Esophagus squamous epithelium (tissue), 5 donors: ENCODE data around the gene INSM2. TPM values are rescaled to one million over a fixed set of nuclear protein-coding genes. Genes with fewer than 3 reads are reported as not detected.

ENCODE experiments used
- DNase-seq: peaks from one replicate; lab custom pipeline; 2025; lab: John Stamatoyannopoulos, UW
- H3K27ac ChIP-seq, 4 donors: fragments of 200-600 bp; sonication (generic); one replicate each; pipeline ENCODE4 v1.5.1; 2016 to 2019; ENCODE audit warnings: mild to moderate bottlenecking in 1 of 4
- H3K27me3 ChIP-seq, 4 donors: fragments of 200-600 bp; sonication (generic); 1 replicate in 3 of 4; 2 replicates in 1 of 4; pipeline versions ENCODE4 v1.5.1 to v1.6.0; 2017 to 2021; ENCODE audit warnings: antibody characterized with exemption in 1 of 4
- H3K36me3 ChIP-seq, 3 donors: fragments of 200-600 bp; sonication (generic); one replicate each; pipeline ENCODE4 v1.5.1; 2016 to 2019
- H3K4me1 ChIP-seq, 3 donors: fragments of 200-600 bp; sonication (generic); one replicate each; pipeline ENCODE4 v1.5.1; 2017 to 2019
- H3K4me3 ChIP-seq, 4 donors: fragments of 200-600 bp; sonication (generic); 1 replicate in 3 of 4; 2 replicates in 1 of 4; pipeline ENCODE4 v1.5.1; 2016 to 2019; ENCODE audit warnings: mild to moderate bottlenecking in 2 of 4, moderate library complexity in 1 of 4
- H3K9me3 ChIP-seq, 3 donors: fragments of 200-600 bp; sonication (generic); one replicate each; pipeline ENCODE4 v1.5.1; 2016 to 2019
- POLR2A ChIP-seq, 4 donors: fragments of 450-650 bp; IDR thresholded peaks; one replicate each; pipeline ENCODE4 v1.6.1; 2017; ENCODE audit warnings: antibody characterized with exemption in 4 of 4, mild to moderate bottlenecking in 4 of 4, moderate library complexity in 3 of 4
- WGBS, 2 donors: methylation state at CpG; one replicate each; pipeline ENCODE4 v1.1.5; 2018; 5-methylcytosine and 5-hydroxymethylcytosine counted together
- intact Hi-C: fragments of 100-400 bp; cut with DNase I; formaldehyde crosslinking; loops from one replicate; pipeline ENCODE4 v1.15.0; 2022
- total RNA-seq, 4 donors: library from RNA; depleted of rRNA; stranded (reverse); fragments of >200 nt; gene quantifications; one replicate each; pipeline ENCODE4 v1.1.0, GENCODE V29; 2016
- TF ChIP-seq, protein P1 (sequence below), 6 experiments: fragments of 450-650 bp in 4 of 6; fragments of 200-600 bp in 2 of 6; sonication (generic) in 2 of 6; IDR thresholded peaks; one replicate each; pipeline ENCODE4 v1.5.1; 2016 to 2019; ENCODE audit warnings: antibody characterized with exemption in 6 of 6, mild to moderate bottlenecking in 4 of 6, moderate library complexity in 4 of 6
- donor health status: DM: yes; HTN: yes; CAD: no.

INSM2 gene
- total RNA-seq, 4 donors from 2014 or later, result not detected

DNA sequence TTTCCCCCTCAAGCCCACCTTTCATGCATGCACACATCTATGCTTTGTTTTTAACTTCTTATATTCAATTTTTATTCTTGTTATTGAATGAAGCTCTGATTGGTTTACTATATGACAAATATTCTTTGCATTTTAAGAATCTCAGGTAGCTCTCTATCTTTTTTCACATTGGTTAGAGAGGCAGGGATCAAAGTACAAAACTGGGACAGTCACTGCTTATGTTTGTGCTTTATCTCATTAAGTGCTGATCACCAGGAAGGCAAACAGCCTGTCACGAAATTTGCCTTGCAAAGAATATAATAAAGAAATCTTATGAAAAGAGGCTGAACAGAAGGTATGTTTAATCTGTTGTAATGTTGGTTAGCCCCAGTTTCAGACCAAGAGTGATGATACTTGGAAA lies 29.7 kb upstream of the INSM2 start:
- intact Hi-C loops, result no loop called here
- 20 to 21% methylated on average over 1 of the region's 1 CpG for WGBS, 2 donors
- no peak for DNase-seq
- H3K36me3 ChIP-seq, result no peaks in the 10 kb centered on the region
- no peaks in the 10 kb centered on the region for H3K9me3 ChIP-seq
- H3K4me1 ChIP-seq, result no peaks in the 10 kb centered on the region
- peaks cover 0 to 7% (median 0%) of the 10 kb centered on the region in 4 donors for H3K27me3 ChIP-seq
- no peak overlapping the region for H3K4me3 ChIP-seq
- no peak for TF ChIP-seq POLR2A (IDR thresholded peaks at IDR 0.05)
- TF ChIP-seq, protein P1, sequence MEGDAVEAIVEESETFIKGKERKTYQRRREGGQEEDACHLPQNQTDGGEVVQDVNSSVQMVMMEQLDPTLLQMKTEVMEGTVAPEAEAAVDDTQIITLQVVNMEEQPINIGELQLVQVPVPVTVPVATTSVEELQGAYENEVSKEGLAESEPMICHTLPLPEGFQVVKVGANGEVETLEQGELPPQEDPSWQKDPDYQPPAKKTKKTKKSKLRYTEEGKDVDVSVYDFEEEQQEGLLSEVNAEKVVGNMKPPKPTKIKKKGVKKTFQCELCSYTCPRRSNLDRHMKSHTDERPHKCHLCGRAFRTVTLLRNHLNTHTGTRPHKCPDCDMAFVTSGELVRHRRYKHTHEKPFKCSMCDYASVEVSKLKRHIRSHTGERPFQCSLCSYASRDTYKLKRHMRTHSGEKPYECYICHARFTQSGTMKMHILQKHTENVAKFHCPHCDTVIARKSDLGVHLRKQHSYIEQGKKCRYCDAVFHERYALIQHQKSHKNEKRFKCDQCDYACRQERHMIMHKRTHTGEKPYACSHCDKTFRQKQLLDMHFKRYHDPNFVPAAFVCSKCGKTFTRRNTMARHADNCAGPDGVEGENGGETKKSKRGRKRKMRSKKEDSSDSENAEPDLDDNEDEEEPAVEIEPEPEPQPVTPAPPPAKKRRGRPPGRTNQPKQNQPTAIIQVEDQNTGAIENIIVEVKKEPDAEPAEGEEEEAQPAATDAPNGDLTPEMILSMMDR (IDR thresholded peaks at IDR 0.05), result no peak
- H3K27ac ChIP-seq, result no peak overlapping the region

DNA sequence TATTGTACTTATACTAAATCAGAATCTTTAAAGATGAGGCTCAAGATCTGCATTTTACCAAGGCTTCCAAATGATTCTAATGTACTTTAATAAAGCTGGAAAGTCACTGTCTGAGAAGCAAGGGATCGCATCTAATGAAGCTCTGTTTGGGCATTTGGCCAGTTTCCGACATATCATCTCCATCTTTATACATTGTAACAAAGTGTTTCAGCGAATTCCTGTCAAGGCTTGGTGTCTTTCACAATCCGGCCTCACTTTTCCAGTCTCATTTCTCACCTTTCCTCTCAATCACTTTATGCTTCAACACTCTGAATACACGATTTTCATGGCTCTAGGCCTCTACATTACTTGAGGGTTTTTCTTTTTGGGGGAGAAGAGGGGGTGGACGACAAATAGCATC lies 27.5 kb upstream of the INSM2 start:
- Histone ChIP-seq H3K4me3 (no peak overlapping the region), H3K4me1 (no peaks in the 10 kb centered on the region), H3K9me3 (no peaks in the 10 kb centered on the region), H3K27me3 (peaks cover 0 to 3% (median 0%) of the 10 kb centered on the region in 4 donors), H3K27ac (no peak overlapping the region), H3K36me3 (no peaks in the 10 kb centered on the region)
- intact Hi-C loops, result no loop called here
- no peak for DNase-seq
- TF ChIP-seq, protein P1 (IDR thresholded peaks at IDR 0.05), result no peak
- no peak for TF ChIP-seq POLR2A (IDR thresholded peaks at IDR 0.05)
- 65 to 72% methylated on average over 6 of the region's 6 CpGs for WGBS, 2 donors

DNA sequence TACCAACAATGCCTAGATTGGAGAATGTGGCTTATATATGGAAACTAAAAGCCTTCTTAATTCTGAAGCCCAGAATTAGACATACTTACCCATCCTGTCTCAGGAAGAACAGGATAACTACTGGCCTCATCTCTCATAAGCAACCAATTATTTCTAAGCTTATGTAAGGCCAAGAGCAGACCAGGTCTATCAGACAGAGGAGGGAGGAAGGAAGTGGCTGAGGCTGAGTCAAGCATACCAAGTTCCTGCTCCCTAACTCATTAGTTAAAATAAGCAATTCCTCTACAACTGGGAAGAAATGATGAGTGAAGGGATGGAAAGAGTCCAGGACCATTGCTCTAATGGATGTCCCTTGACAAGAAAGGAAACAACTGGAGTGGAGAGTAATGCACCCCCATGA lies 27.0 kb upstream of the INSM2 start:
- Histone ChIP-seq H3K4me3 (no peak overlapping the region), H3K4me1 (no peaks in the 10 kb centered on the region), H3K27ac (no peak overlapping the region), H3K27me3 (peaks cover 0 to 3% (median 0%) of the 10 kb centered on the region in 4 donors), H3K9me3 (no peaks in the 10 kb centered on the region), H3K36me3 (no peaks in the 10 kb centered on the region)
- intact Hi-C loops, result no loop called here
- DNase-seq, result no peak
- TF ChIP-seq POLR2A (IDR thresholded peaks at IDR 0.05), result no peak

DNA sequence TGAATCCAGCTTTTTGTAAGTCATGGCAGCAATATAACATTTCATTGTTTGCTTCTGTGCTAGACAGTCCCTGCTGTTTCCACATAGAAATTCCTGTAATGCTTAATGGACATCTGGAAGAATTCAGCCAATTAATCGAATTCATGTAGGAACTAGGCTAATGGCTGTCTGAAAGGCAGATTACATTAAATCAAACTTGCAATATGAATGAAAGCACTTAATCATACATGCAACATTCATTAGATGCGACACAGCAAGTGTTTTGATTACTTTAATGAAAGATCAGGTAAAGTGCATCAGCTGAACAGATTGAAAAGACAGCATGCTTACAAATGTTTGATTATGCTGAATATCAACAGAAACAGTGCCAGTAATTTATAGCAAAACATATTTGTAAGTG lies 24.1 kb upstream of the INSM2 start:
- Histone ChIP-seq H3K9me3 (no peaks in the 10 kb centered on the region), H3K4me1 (no peaks in the 10 kb centered on the region), H3K36me3 (no peaks in the 10 kb centered on the region), H3K4me3 (no peak overlapping the region), H3K27ac (no peak overlapping the region), H3K27me3 (no peaks in the 10 kb centered on the region)
- no peak for TF ChIP-seq POLR2A (IDR thresholded peaks at IDR 0.05)
- TF ChIP-seq, protein P1 (IDR thresholded peaks at IDR 0.05), result no peak
- 67 to 74% methylated on average over 2 of the region's 2 CpGs for WGBS, 2 donors
- intact Hi-C loops, result no loop called here
- DNase-seq, result no peak

DNA sequence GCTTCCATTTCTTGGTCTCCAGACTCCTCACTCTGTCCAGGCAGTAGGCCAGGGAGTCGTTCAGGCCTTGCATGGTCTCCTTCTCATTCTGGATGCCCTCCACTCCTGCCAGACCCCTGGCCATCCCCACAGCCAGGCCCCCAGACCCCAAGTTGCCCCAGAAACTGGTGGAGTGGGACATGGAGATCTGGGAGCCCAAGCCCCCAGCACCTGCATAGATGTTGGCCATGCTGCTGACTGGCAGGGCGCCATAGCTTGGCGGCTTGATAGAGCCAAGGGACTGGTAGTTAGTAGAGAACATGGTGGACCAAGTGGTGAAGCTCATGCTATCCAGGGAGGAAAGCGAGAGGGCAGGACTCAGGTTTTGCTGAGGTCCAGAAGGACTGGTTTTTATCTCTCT lies 21.2 kb upstream of the INSM2 start:
- no peak overlapping the region for H3K27ac ChIP-seq
- no peaks in the 10 kb centered on the region for H3K9me3 ChIP-seq
- intact Hi-C loops, result no loop called here
- no peaks in the 10 kb centered on the region for H3K4me1 ChIP-seq
- DNase-seq, result no peak
- WGBS, 2 donors, result 69 to 88% methylated on average over 2 to 4 of the region's 4 CpGs
- no peaks in the 10 kb centered on the region for H3K27me3 ChIP-seq
- H3K36me3 ChIP-seq, result no peaks in the 10 kb centered on the region
- TF ChIP-seq, protein P1 (IDR thresholded peaks at IDR 0.05), result no peak
- TF ChIP-seq POLR2A (IDR thresholded peaks at IDR 0.05), result no peak
- no peak overlapping the region for H3K4me3 ChIP-seq

DNA sequence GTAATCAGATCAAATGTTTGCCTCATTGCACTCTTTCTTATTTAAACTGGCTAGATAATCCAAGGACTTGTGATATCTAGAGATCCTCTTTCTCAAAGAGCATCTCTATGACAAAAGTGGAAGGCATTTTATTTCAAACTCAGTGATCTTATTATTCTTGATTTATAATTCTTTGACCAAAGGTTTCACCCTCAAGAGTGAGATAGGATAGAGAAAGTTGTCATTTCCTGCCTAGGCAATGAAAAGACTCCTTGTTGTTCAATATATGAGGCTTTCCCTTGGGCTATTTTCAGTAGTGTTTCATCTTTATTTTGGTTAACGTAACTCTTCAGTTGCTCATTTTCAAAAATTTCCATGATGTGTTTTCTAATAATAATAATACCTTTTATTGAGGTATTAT lies 18.0 kb upstream of the INSM2 start:
- 83 to 88% methylated on average over 1 of the region's 1 CpG for WGBS, 2 donors
- Histone ChIP-seq H3K4me1 (no peaks in the 10 kb centered on the region), H3K27me3 (no peaks in the 10 kb centered on the region), H3K9me3 (no peaks in the 10 kb centered on the region), H3K4me3 (no peak overlapping the region), H3K36me3 (no peaks in the 10 kb centered on the region), H3K27ac (no peak overlapping the region)
- no peak for DNase-seq
- intact Hi-C loops, result no loop called here
- TF ChIP-seq, protein P1 (IDR thresholded peaks at IDR 0.05), result no peak
- TF ChIP-seq POLR2A (IDR thresholded peaks at IDR 0.05), result no peak
